ENCODE results near the gene IL7R.

GRCh38 chr5:35847491-35847890 is 9.2 kb upstream of the IL7R start:
- TF ChIP-seq CTCF (tag by site-specific recombination; IDR thresholded peaks at IDR 0.05) = no peak
- TF ChIP-seq ZNF223 (tag by site-specific recombination; IDR thresholded peaks at IDR 0.05) = no peak
- no peak for TF ChIP-seq ZNF658 (tag by site-specific recombination; IDR thresholded peaks at IDR 0.05)
- TF ChIP-seq ZNF776 (tag by site-specific recombination; IDR thresholded peaks at IDR 0.05; ENCODE audit: borderline replicate concordance) = no peak
- no peak for TF ChIP-seq ZNF571 (tag by site-specific recombination; IDR thresholded peaks at IDR 0.05)
- no peak for TF ChIP-seq ZNF76 (tag by site-specific recombination; IDR thresholded peaks at IDR 0.05; ENCODE audit: borderline replicate concordance, low read depth)
- TF ChIP-seq ZNF660 (tag by site-specific recombination; IDR thresholded peaks at IDR 0.05) = no peak

Measured in HEK293 (cell line).